Breast epithelium (tissue), 3 donors: ENCODE data around the gene BRPF3.

Source experiments
- CTCF ChIP-seq, 3 donors: fragments of 450-650 bp; IDR thresholded peaks; one replicate each; pipeline ENCODE4 v1.5.1; 2016 to 2017; ENCODE audit warnings: antibody characterized with exemption in 3 of 3, mild to moderate bottlenecking in 3 of 3, moderate library complexity in 3 of 3
- POLR2A ChIP-seq: fragments of 450-650 bp; IDR thresholded peaks from one replicate; pipeline ENCODE4 v1.6.1; 2016; ENCODE audit warnings: antibody characterized with exemption, mild to moderate bottlenecking, moderate library complexity

GRCh38 chr6:36267731-36268477, 71.4 kb downstream of the BRPF3 start:
- TF ChIP-seq CTCF (IDR thresholded peaks at IDR 0.05): no peak
- TF ChIP-seq POLR2A: no peak
